ENCODE results near the gene FGD6. TPM values are rescaled to one million over a fixed set of nuclear protein-coding genes. Genes with fewer than 3 reads are reported as not detected.

FGD6 gene
- total RNA-seq, 1 donor from 2014 or later = 17.7 TPM

GRCh38 chr12:95182868-95183415 is 34.3 kb downstream of the FGD6 start:
- DNase-seq (ENCODE audit: extremely low spot score in 2 of 2) = no peak

GRCh38 chr12:95181103-95181502 is 36.2 kb downstream of the FGD6 start:
- Histone ChIP-seq H3K36me3 (no peaks in the 10 kb centered on the region), H3K9me3 (no peaks in the 10 kb centered on the region), H3K4me3 (no peak overlapping the region), H3K27ac (no peak overlapping the region), H3K27me3 (no peaks in the 10 kb centered on the region), H3K4me1 (no peaks in the 10 kb centered on the region)
- TF ChIP-seq POLR2A (IDR thresholded peaks at IDR 0.05) = no peak
- TF ChIP-seq POLR2AphosphoS5 (IDR thresholded peaks at IDR 0.05; ENCODE audit: insufficient read depth in 1 of 2, low read depth in 1 of 2) = no peak
- intact Hi-C loops (cut with DNase I) = no loop called here
- no peak for DNase-seq (ENCODE audit: extremely low spot score in 2 of 2)

More at GRCh38 chr12:95182868-95183415, 34.3 kb downstream of the FGD6 start:
- intact Hi-C loops (cut with DNase I) = no loop called here
- Histone ChIP-seq H3K36me3 (no peaks in the 10 kb centered on the region), H3K27ac (no peak overlapping the region), H3K9me3 (no peaks in the 10 kb centered on the region), H3K4me3 (no peak overlapping the region), H3K27me3 (no peaks in the 10 kb centered on the region), H3K4me1 (no peaks in the 10 kb centered on the region)
- TF ChIP-seq CTCF (IDR thresholded peaks at IDR 0.05) (no peak), POLR2A (IDR thresholded peaks at IDR 0.05) (no peak), POLR2AphosphoS5 (IDR thresholded peaks at IDR 0.05; ENCODE audit: insufficient read depth in 1 of 2, low read depth in 1 of 2) (no peak)

GRCh38 chr12:95179011-95179410 is 38.3 kb downstream of the FGD6 start:
- no peaks in the 10 kb centered on the region for H3K9me3 ChIP-seq
- no peak for DNase-seq (ENCODE audit: extremely low spot score in 2 of 2)
- no peaks in the 10 kb centered on the region for H3K27me3 ChIP-seq
- H3K4me3 ChIP-seq = no peak overlapping the region
- no peak for TF ChIP-seq POLR2A (IDR thresholded peaks at IDR 0.05)
- no peak for TF ChIP-seq POLR2AphosphoS5 (IDR thresholded peaks at IDR 0.05; ENCODE audit: insufficient read depth in 1 of 2, low read depth in 1 of 2)
- TF ChIP-seq CTCF (IDR thresholded peaks at IDR 0.05) = no peak
- peaks cover 4% of the 10 kb centered on the region for H3K4me1 ChIP-seq
- H3K36me3 ChIP-seq = no peaks in the 10 kb centered on the region
- intact Hi-C loops (cut with DNase I) = no loop called here
- no peak overlapping the region for H3K27ac ChIP-seq

- Histone ChIP-seq H3K36me3 (no peaks in the 10 kb centered on the region), H3K27ac (no peak overlapping the region), H3K4me1 (peaks cover 13% of the 10 kb centered on the region), H3K27me3 (no peaks in the 10 kb centered on the region), H3K4me3 (no peak overlapping the region), H3K9me3 (no peaks in the 10 kb centered on the region)
- TF ChIP-seq POLR2A (IDR thresholded peaks at IDR 0.05) (no peak), POLR2AphosphoS5 (IDR thresholded peaks at IDR 0.05; ENCODE audit: insufficient read depth in 1 of 2, low read depth in 1 of 2) (peak in 1 of 2 donors; percentile 45), CTCF (IDR thresholded peaks at IDR 0.05) (no peak)
- no peak for DNase-seq (ENCODE audit: extremely low spot score in 2 of 2)
- intact Hi-C loops (cut with DNase I) = no loop called here
Measured at GRCh38 chr12:95178136-95178535, 39.1 kb downstream of the FGD6 start.

GRCh38 chr12:95177201-95177768 is 40.0 kb downstream of the FGD6 start:
- Histone ChIP-seq H3K4me3 (no peak overlapping the region), H3K27ac (no peak overlapping the region), H3K4me1 (peaks cover 17% of the 10 kb centered on the region), H3K27me3 (no peaks in the 10 kb centered on the region), H3K9me3 (no peaks in the 10 kb centered on the region), H3K36me3 (no peaks in the 10 kb centered on the region)
- no peak for TF ChIP-seq CTCF (IDR thresholded peaks at IDR 0.05)
- no peak for TF ChIP-seq POLR2A (IDR thresholded peaks at IDR 0.05)
- no peak for TF ChIP-seq POLR2AphosphoS5 (IDR thresholded peaks at IDR 0.05; ENCODE audit: insufficient read depth in 1 of 2, low read depth in 1 of 2)
- DNase-seq (ENCODE audit: extremely low spot score in 2 of 2) = no peak
- intact Hi-C loops (cut with DNase I) = no loop called here
